Measurements from ENCODE around the gene DDX3X.

DNA sequence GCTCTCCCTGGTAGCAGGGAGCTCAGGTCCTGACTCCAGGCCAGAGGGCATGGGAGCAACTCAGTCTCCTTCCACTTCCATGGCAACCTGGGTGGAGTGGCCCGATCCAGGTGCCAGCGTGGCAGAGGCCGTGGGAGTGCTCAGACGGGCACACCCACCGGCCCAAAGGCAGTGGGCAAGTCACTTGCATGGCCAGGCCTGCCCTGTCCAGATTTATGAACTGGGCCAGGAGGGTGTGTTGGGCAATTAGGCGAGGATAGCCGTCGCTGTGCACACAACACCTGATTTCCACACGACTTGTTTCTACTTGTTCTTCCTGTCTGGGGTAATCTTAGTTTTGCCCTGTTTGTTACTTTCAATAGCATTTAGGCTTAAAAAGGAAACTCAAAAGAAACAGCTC, 57.6 kb downstream of the DDX3X start:
- TF ChIP-seq, protein P1, sequence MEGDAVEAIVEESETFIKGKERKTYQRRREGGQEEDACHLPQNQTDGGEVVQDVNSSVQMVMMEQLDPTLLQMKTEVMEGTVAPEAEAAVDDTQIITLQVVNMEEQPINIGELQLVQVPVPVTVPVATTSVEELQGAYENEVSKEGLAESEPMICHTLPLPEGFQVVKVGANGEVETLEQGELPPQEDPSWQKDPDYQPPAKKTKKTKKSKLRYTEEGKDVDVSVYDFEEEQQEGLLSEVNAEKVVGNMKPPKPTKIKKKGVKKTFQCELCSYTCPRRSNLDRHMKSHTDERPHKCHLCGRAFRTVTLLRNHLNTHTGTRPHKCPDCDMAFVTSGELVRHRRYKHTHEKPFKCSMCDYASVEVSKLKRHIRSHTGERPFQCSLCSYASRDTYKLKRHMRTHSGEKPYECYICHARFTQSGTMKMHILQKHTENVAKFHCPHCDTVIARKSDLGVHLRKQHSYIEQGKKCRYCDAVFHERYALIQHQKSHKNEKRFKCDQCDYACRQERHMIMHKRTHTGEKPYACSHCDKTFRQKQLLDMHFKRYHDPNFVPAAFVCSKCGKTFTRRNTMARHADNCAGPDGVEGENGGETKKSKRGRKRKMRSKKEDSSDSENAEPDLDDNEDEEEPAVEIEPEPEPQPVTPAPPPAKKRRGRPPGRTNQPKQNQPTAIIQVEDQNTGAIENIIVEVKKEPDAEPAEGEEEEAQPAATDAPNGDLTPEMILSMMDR (IDR thresholded peaks at IDR 0.05; ENCODE audit: insufficient read depth, low read length): no peak
- TF ChIP-seq GABPA (IDR thresholded peaks at IDR 0.05; ENCODE audit: low read depth) (no peak), POLR2AphosphoS5 (IDR thresholded peaks at IDR 0.05; ENCODE audit: low read depth) (no peak)
- TF ChIP-seq, protein P2, sequence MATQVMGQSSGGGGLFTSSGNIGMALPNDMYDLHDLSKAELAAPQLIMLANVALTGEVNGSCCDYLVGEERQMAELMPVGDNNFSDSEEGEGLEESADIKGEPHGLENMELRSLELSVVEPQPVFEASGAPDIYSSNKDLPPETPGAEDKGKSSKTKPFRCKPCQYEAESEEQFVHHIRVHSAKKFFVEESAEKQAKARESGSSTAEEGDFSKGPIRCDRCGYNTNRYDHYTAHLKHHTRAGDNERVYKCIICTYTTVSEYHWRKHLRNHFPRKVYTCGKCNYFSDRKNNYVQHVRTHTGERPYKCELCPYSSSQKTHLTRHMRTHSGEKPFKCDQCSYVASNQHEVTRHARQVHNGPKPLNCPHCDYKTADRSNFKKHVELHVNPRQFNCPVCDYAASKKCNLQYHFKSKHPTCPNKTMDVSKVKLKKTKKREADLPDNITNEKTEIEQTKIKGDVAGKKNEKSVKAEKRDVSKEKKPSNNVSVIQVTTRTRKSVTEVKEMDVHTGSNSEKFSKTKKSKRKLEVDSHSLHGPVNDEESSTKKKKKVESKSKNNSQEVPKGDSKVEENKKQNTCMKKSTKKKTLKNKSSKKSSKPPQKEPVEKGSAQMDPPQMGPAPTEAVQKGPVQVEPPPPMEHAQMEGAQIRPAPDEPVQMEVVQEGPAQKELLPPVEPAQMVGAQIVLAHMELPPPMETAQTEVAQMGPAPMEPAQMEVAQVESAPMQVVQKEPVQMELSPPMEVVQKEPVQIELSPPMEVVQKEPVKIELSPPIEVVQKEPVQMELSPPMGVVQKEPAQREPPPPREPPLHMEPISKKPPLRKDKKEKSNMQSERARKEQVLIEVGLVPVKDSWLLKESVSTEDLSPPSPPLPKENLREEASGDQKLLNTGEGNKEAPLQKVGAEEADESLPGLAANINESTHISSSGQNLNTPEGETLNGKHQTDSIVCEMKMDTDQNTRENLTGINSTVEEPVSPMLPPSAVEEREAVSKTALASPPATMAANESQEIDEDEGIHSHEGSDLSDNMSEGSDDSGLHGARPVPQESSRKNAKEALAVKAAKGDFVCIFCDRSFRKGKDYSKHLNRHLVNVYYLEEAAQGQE (IDR thresholded peaks at IDR 0.05; ENCODE audit: insufficient replicate concordance, low read depth): no peak

All from HL-60 (cell line).